Thymus (tissue), 14 donors: ENCODE data around the gene ZNF211. TPM values are rescaled to one million over a fixed set of nuclear protein-coding genes. Genes with fewer than 3 reads are reported as not detected.

ENCODE experiments used
- DNase-seq, 9 donors: peaks; one replicate each; pipeline ENCODE4 v3.0.0-alpha.2; 2013; ENCODE audit warnings: low spot score in 9 of 9, low read depth in 6 of 9, missing footprints in 1 of 9
- H3K27ac ChIP-seq, 2 donors: one replicate each; pipeline ENCODE4 v1.5.1; 2013; ENCODE audit warnings: control low read depth in 1 of 2, low read depth in 1 of 2, low read length in 1 of 2, mild to moderate bottlenecking in 1 of 2, moderate library complexity in 1 of 2
- H3K27me3 ChIP-seq, 2 donors: one replicate each; pipeline ENCODE4 v1.5.1; 2013; ENCODE audit warnings: low read length in 1 of 2; ENCODE audit not compliant: control insufficient read depth in 2 of 2, insufficient read depth in 1 of 2
- H3K36me3 ChIP-seq, 2 donors: one replicate each; pipeline ENCODE4 v1.5.1; 2013; ENCODE audit warnings: low read length in 1 of 2, mild to moderate bottlenecking in 1 of 2, moderate library complexity in 1 of 2; ENCODE audit not compliant: control insufficient read depth in 2 of 2, insufficient read depth in 2 of 2
- H3K4me1 ChIP-seq, 2 donors: one replicate each; pipeline ENCODE4 v1.5.1; 2013; ENCODE audit warnings: low read length in 2 of 2; ENCODE audit not compliant: control insufficient read depth in 2 of 2, insufficient read depth in 2 of 2
- H3K4me3 ChIP-seq, 2 donors: one replicate each; pipeline ENCODE4 v1.5.1; 2013; ENCODE audit warnings: low read length in 2 of 2, control low read depth in 1 of 2, mild to moderate bottlenecking in 1 of 2
- H3K9me3 ChIP-seq, 2 donors: one replicate each; pipeline ENCODE4 v1.5.1; 2013; ENCODE audit warnings: low read length in 1 of 2, mild to moderate bottlenecking in 1 of 2; ENCODE audit not compliant: control insufficient read depth in 2 of 2, insufficient read depth in 1 of 2
- WGBS: extraction: QIAGEN DNeasy Blood & Tissue Kit; methylation state at CpG from one replicate; pipeline ENCODE4 v1.1.7; 2013; 5-methylcytosine and 5-hydroxymethylcytosine counted together
- long read RNA-seq, 10 donors: transcript quantifications; one replicate each; lab custom pipeline, GENCODE V29; 2026
- polyA plus RNA-seq: library from polyadenylated mRNA; stranded (reverse); fragments of 200-250 nt; gene quantifications from one replicate; pipeline ENCODE4 v1.2.3, GENCODE V29; 2013
- total RNA-seq: library from RNA; stranded (reverse); fragments of 120-200 nt; gene quantifications from one replicate; pipeline ENCODE4 v1.2.4, GENCODE V29; 2013
- donor health status: healthy.

ZNF211 gene
- total RNA-seq (18.2 TPM), polyA plus RNA-seq (24.6 TPM)
- long read RNA-seq, donor 1: 0 reads
- long read RNA-seq, donor 2, partial matches to known transcripts: 0 of 6 reads
- long read RNA-seq, donor 2, other reads (novel, unspliced or antisense): 0 of 6 reads
- long read RNA-seq, donor 3, partial matches to known transcripts: 0 of 4 reads
- long read RNA-seq, donor 3, other reads (novel, unspliced or antisense): 0 of 4 reads
- long read RNA-seq, donor 4, partial matches to known transcripts: 0 of 1 reads
- long read RNA-seq, donor 4, other reads (novel, unspliced or antisense): 0 of 1 reads
- long read RNA-seq, donor 5, partial matches to known transcripts: 0 of 3 reads
- long read RNA-seq, donor 5, other reads (novel, unspliced or antisense): 0 of 3 reads
- long read RNA-seq, donor 6, partial matches to known transcripts: 0 of 1 reads
- long read RNA-seq, donor 6, other reads (novel, unspliced or antisense): 0 of 1 reads
- long read RNA-seq, donor 7: 0 reads
- long read RNA-seq, donor 8: 0 reads
- long read RNA-seq, donor 9, partial matches to known transcripts: 0 of 1 reads
- long read RNA-seq, donor 9, other reads (novel, unspliced or antisense): 0 of 1 reads
- long read RNA-seq, donor 10, partial matches to known transcripts: 0 of 3 reads
- long read RNA-seq, donor 10, other reads (novel, unspliced or antisense): 0 of 3 reads

DNA sequence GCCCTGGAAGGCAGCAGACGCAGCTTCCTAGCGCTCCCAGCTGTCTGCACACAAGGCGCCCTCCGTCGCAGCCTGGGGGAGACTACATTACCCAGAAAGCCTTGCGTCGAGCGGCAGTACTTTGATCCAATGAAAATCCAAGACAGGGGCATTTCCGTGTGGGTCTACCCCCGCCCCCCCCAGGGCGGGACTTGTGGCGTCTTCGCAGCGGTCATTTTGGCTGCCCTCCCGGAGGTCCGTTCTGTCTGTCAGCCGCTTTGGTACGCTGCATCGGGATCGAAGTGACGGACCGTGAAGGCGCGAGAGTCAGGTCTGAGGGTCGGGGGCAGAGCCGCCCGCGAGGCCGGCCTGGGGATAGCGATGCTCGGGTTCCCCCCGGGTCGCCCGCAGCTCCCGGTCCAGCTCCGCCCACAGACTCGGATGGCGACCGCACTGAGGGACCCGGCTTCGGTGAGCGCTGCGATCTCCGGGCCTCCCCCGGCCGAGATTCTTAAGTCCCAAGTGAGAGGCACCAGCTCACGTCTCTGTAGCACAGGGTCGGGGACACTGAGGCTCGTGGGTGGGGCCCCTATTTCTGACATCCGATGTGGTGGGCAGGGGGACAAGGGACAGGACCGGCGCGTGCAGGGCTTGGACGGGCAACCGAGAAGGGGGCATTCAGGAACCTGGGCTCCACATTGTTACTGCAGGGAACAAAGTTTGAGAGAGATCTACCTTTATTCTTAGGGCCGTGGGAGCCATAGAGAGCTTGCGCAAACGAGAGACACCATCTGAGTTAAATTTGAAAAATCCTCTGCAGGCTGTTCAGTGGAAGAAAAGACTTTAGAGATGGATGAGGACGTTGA lies at the start of gene ZNF211:
Gene ZNF211, plus strand, starts transcription at position 182 of the 845 bp plus-strand sequence. Its CDS starts 179 bp downstream, at position 361.
- Histone ChIP-seq H3K4me3 (peak within 1 kb of the TSS; percentile 82 to 96), H3K36me3 (peaks cover 5 to 15% of the 10 kb centered on the region in 2 donors), H3K27ac (peak within 1 kb of the TSS; percentile 52 to 64), H3K9me3 (peaks cover 2 to 7% of the 10 kb centered on the region in 2 donors), H3K4me1 (peaks cover 9% of the 10 kb centered on the region in 2 donors), H3K27me3 (no peaks in the 10 kb centered on the region)
- DNase-seq: peak; percentile 86 to 97 (median 92)
- WGBS: 2% methylated on average over 59 of the region's 59 CpGs

DNA sequence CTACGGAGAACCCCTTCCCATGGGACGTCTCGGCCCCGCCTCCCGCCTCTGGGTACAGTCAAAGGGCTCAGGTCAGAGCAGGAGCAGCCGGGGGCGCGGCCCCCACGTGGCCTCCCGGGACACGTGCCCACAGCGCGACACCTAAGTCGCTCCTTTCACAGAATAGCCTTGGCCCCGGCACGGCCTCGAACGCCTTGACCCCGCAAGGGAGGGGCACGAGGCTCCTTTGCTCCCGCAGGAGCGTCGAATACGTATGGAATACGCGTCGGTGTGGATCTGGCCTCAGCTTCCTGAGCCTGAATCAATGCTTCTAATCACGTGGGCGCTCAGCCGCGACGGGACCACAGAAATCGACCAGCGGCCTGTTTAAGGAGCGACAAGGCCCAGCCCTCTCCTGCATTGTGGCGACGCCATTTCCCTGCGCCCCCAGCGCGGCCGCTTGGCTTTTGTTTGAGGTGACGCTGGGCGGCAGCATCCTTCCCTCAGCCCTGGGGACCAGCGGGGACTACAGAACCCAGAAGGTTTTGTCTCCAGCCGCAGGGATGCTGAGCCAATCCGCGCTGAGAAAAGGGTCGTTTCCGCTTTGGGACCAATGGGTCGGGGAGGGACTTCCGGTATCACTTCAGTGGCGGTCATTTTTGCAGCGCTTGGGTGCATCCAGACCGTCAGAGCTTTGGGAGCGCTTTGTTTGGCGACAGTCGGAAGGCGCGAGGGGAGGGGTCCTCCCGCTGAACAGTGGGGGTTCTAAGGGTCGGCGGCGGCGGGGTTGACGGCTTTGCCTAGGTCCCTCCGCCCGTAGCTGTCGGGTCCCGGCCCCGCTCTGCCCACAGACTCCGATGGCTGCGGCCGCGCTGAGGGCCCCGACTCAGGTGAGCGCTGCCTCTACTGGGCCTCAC lies 49.2 kb upstream of the ZNF211 start, which contains the start of gene ZIK1:
Gene ZIK1, plus strand, starts transcription at position 625 of the 896 bp plus-strand sequence. Its CDS starts 212 bp downstream, at position 837.
- H3K27me3 ChIP-seq: no peaks in the 10 kb centered on the region
- WGBS: 5% methylated on average over 76 of the region's 76 CpGs
- peaks cover 11 to 14% of the 10 kb centered on the region in 2 donors for H3K36me3 ChIP-seq
- H3K4me3 ChIP-seq: peak within 1 kb of the TSS; percentile 66 to 80
- H3K4me1 ChIP-seq: peaks cover 9 to 19% of the 10 kb centered on the region in 2 donors
- peaks cover 15 to 52% of the 10 kb centered on the region in 2 donors for H3K9me3 ChIP-seq
- H3K27ac ChIP-seq: peak within 1 kb of the TSS; percentile 55 to 71
- peak; percentile 81 to 97 (median 90) for DNase-seq

DNA sequence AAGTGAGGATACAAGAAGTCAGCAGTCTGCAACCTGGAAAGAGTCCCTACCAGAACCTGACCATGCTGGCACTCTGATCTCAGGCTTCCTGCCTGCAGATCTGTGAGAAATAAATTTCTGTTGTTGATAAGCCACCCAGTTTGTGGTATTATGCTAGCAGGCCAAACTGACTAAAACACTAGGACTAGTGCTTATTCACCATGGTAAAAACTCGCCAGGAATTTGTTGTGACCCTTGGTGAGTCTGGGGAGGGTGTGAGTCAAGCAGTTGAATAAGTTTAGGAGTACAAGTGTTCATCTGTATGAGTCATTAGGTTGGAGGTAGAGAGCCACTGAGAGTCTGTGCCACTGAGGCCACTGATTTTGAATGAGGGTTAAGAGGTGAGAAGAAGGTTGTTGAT lies 45.4 kb upstream of the ZNF211 start:
- DNase-seq: no peak
- H3K27me3 ChIP-seq: no peaks in the 10 kb centered on the region
- H3K27ac ChIP-seq: no peak overlapping the region
- 96% methylated on average over 1 of the region's 1 CpG for WGBS
- peaks cover 36 to 74% of the 10 kb centered on the region in 2 donors for H3K9me3 ChIP-seq
- no peak overlapping the region for H3K4me3 ChIP-seq
- peaks cover 37 to 44% of the 10 kb centered on the region in 2 donors for H3K36me3 ChIP-seq
- peaks cover 9 to 16% of the 10 kb centered on the region in 2 donors for H3K4me1 ChIP-seq

DNA sequence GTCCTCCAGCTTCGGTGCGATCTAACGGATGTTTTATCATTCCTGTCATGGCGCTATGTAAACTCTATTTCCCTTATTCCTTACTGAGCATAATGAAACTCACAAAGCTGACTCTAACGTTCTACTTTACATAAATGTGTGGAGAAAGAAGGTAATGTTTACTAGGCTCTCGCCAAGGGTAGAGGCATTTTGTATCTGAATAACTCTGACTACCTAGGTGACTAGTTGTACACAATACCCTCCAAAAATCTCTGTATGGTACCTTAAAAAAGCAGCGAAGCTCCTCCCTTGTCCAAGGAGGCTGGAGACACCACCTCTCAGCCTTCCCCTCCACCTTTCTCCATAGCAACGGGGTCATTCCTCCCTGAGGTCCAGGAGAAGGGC lies 33.6 kb upstream of the ZNF211 start:
- no peaks in the 10 kb centered on the region for H3K27me3 ChIP-seq
- H3K4me1 ChIP-seq: peaks cover 8 to 10% of the 10 kb centered on the region in 2 donors
- no peak overlapping the region for H3K27ac ChIP-seq
- H3K4me3 ChIP-seq: peak overlapping the region; percentile 76 to 92
- 62% methylated on average over 8 of the region's 8 CpGs for WGBS
- H3K9me3 ChIP-seq: peaks cover 5 to 7% of the 10 kb centered on the region in 2 donors
- no peak for DNase-seq
- peaks cover 0 to 12% of the 10 kb centered on the region in 2 donors for H3K36me3 ChIP-seq

- DNase-seq: peak; percentile 65 to 90 (median 78)
- no peaks in the 10 kb centered on the region for H3K27me3 ChIP-seq
- WGBS: under 1% methylated on average over 53 of the region's 53 CpGs
- H3K27ac ChIP-seq: no peak within 1 kb of the TSS
- H3K9me3 ChIP-seq: peaks cover 5 to 6% of the 10 kb centered on the region in 2 donors
- H3K4me1 ChIP-seq: peaks cover 8 to 10% of the 10 kb centered on the region in 2 donors
- peaks cover 5 to 16% of the 10 kb centered on the region in 2 donors for H3K36me3 ChIP-seq
- H3K4me3 ChIP-seq: peak within 1 kb of the TSS; percentile 76 to 92
Measured at GRCh38 chr19:57599761-57600383, 33.1 kb upstream of the ZNF211 start, which contains the start of gene ZNF530. Gene ZNF530, plus strand, starts transcription at chr19:57599885. Its CDS starts 4,461 bp downstream, at chr19:57604346.

DNA sequence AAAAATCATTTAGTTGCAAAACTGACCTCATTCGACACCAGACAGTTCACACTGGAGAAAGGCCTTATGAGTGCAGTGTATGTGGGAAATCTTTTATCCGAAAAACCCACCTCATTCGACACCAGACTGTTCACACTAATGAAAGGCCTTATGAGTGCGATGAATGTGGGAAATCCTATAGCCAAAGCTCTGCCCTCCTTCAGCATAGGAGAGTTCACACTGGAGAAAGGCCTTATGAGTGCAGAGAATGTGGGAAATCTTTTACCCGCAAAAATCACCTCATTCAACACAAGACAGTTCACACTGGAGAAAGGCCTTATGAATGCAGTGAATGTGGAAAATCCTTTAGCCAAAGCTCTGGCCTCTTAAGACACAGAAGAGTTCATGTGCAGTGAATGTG lies 26.0 kb upstream of the ZNF211 start:
- Histone ChIP-seq H3K9me3 (peaks cover 10 to 14% of the 10 kb centered on the region in 2 donors), H3K4me1 (no peaks in the 10 kb centered on the region), H3K36me3 (peaks cover 24 to 50% of the 10 kb centered on the region in 2 donors), H3K27ac (no peak overlapping the region), H3K4me3 (no peak overlapping the region), H3K27me3 (no peaks in the 10 kb centered on the region)
- 98% methylated on average over 5 of the region's 5 CpGs for WGBS
- DNase-seq: no peak

DNA sequence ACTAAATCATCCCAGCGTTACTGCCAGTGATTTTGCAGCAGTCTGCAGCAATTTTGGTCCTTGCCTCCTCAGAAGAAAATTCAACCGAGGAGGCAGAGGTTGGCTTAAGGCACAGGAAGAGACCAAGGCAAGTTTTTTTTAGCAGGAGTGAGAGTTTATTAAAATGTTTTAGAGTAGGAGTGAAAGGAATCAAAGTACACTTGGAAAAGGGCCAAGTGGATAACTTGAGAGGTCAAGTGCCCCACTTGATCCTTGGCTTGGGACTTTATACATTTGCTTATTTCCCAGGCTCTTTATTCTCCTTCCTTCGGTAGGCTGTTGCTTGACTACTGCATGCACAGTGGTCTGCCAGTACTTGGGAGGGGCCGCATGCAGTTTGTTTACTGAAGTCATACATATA lies 21.9 kb upstream of the ZNF211 start:
- H3K4me3 ChIP-seq: no peak overlapping the region
- no peaks in the 10 kb centered on the region for H3K27me3 ChIP-seq
- H3K4me1 ChIP-seq: peaks cover 7 to 8% of the 10 kb centered on the region in 2 donors
- H3K36me3 ChIP-seq: peaks cover 13 to 32% of the 10 kb centered on the region in 2 donors
- WGBS: 93% methylated on average over 4 of the region's 4 CpGs
- no peak overlapping the region for H3K27ac ChIP-seq
- DNase-seq: no peak
- peaks cover 17 to 24% of the 10 kb centered on the region in 2 donors for H3K9me3 ChIP-seq
